Left hindlimb (tissue), 1 donor: Measurements from ENCODE around the gene PTS.

Source experiments
- DNase-seq: peaks from one replicate; pipeline ENCODE4 v3.0.0-alpha.2; 2018

PTS gene

DNA sequence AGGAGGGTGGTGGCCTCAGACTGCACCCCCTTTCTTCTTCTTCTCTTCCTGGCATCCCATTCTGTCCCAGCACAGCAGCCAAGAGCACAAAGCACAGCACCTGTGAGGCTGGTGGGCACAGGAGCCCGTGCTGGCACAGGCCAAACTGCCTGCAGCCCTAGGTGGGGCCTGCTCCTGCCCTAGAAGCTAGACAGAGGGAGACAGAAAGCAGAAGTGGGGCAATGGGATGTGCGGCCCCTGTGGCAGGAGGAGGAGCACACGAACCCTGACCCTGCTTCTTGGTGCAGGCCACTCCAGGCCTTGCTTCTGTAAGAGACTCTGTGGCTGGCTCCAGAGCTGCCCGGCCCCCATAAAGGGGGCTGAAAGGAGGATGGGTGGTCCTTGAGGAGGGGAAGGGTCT lies 3.9 kb upstream of the PTS start:
- no peak for DNase-seq

- no peak for DNase-seq
Observed at GRCh38 chr11:112223121-112223520, 3.1 kb upstream of the PTS start.

- DNase-seq: no peak
Observed at GRCh38 chr11:112223754-112224532, 2.3 kb upstream of the PTS start.

DNA sequence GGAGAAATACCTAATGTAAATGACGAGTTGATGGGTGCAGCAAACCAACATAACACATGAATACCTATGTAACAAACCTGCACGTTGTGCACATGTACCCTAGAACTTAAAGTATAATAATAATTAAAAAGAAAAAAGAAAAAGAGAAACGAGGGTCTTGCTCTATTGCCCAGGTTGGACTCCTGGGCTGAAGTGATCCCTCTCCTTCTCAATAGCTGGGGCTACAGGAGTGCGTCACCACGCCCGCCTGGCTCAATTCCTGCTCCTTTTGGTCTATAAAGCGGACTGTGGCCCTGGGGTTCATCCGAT lies 521 bp upstream of the PTS start:
- DNase-seq: no peak

GRCh38 chr11:112226831-112227401 lies 688 bp downstream of the PTS start:
- no peak for DNase-seq

GRCh38 chr11:112227471-112227870 lies 1.2 kb downstream of the PTS start:
- DNase-seq: no peak

DNA sequence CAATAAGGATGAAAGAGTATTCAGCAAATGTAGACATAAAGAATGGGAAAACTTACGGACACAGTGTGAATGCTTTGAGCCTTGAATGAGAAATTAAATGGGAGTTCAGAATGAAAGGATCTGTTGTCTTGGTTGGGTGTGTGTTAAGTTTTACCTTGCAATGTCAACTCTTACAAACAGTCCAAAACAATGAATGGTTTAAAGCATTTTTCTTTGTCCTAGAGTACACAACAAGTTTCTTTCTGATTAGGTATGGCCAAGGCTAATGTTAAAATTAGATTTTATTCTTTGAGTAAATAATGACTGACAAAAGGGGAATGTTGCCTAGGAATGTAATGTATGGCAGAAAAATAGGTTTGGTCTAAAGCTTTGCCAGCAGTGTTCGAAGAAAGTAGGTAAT lies 2.5 kb downstream of the PTS start:
- no peak for DNase-seq

- DNase-seq: no peak
Observed at GRCh38 chr11:112229159-112229558, 2.9 kb downstream of the PTS start.

DNA sequence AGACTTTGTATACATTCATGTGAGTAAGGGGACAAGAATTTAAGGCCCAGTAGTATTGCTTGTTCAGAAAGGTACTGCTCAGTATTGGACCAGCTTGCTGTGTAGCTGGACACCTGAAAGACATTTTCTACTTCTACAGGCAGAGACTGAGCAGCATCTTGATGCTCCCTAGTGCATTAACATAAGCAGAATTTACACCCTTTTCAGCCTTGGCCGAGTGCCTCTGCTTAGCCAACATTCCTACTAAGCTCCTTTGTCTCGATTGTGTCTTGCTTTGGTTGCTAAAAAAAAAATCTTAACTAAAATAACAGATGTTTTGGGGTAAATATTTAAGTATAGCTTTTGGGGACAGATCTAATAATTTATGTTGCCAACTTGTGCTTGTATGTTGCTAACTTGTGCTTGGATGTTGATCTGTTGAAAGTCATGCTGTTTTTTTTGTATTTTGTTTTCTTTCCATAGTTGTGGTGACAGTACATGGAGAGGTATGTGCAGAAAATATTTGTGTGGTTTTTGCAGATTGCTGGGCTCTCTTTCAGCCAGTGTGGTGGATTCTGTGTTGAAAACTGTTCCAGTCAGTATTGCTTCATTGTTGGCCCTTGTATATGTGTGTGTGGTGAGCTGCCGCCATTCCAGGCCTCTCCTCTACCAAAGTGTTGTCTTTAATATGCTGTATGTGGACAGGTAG lies 3.7 kb downstream of the PTS start:
- no peak for DNase-seq

DNA sequence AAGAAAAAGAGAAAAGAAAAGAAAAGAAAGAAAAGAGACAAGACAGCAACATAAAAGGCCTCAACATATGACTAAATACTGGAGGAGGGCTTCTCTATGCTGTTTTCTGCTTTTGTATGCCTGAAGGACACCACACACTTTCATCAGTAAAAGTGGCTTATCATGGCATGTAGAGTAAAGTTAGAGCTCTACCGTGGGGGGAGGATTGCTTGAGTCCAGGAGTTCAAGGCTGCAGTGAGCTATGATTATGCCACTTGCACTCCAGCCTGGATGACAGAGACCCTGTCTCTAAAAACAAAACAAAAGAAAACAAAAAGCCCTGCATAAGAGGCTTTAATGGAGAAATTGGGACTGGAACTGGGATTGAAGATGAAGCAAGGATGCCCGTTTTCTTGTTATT lies 5.7 kb downstream of the PTS start:
- DNase-seq: no peak

DNA sequence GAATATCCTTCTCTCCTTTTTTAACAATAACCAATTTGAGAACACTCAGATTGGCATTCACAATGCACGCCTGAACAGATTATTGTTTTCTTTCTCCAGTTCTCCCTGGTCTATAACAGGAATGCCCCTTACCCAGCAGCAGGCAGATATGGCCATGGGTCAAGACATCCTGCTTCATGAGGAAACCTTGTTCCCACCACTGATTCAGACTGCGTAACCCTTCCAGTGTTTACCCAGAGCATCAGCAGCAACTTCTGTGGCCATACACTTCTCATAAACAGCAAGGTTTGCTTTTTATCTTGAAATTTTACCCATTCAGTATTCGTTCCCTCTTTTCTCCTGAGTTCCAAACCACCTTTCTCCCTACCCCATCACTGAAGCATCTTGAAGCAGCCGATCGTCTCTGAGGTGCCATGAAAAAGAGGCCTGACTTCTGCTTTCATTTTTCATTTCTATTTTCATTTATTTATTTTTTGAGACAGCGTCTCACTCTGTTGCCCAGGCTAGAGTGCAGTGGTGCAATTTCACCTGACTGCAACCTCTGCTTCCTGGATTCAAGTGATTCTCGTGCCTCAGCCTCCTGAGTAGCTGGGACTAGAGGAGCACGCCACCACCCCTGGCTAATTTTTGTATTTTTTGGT lies 9.6 kb downstream of the PTS start:
- DNase-seq: no peak

DNA sequence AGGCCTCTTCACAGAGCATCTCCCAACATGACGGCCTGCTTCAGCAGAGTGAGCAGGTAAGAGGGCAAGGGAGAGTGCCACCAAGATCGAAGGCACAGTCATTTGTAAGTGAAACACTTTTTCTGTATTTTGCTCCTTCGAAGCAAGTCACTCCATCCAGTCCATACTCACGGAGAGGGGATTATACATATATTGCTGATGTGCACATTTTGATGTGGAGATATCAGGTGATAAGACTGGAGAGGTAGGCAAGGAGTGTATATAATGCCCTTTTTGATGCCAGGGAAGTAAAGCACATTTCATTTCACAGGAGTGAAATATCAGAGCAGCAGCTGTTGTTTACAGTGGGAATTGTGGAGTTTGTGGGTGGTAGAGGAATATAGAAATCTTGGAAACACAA lies 11.2 kb downstream of the PTS start:
- no peak for DNase-seq

- DNase-seq: no peak
Observed at GRCh38 chr11:112238041-112238440, 11.8 kb downstream of the PTS start.

DNA sequence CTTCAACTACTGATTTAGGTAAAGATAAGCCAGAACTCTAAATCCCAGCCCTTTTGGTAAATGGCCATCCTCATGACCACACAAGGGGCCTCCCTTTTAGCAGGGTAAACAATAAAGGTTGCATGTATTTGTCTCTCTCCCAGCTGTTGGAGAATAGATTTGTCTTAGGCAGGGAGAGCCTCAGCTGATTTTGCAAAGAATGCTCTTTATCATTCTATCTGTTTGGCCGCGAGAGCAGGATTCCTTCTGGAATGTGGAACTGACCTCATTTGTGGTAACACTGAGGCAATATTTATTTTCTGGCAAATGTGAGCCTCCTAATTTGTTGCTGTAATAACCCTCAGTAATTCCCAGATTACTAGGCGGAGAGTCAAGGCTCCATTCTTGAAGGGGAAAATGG lies 15.3 kb downstream of the PTS start:
- DNase-seq: no peak

DNA sequence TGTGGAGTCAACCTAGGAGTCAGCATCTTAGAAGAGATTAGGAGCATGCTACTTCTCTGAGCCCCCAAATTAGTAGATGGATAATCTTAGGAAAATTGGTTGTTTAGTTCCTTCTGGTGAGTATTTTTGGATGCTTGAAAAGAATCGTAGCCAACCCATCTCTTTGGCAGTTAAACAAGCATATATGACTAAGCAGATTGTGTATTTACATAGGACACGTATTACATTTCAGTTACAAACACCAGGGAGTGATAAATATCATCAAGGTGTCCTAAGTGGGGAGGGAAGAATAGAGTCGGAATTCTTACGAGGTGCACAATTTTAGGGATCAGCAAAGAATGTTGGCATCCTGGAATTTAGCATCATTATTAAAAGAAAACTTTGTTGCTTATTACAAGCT lies 21.0 kb downstream of the PTS start:
- DNase-seq: no peak

DNA sequence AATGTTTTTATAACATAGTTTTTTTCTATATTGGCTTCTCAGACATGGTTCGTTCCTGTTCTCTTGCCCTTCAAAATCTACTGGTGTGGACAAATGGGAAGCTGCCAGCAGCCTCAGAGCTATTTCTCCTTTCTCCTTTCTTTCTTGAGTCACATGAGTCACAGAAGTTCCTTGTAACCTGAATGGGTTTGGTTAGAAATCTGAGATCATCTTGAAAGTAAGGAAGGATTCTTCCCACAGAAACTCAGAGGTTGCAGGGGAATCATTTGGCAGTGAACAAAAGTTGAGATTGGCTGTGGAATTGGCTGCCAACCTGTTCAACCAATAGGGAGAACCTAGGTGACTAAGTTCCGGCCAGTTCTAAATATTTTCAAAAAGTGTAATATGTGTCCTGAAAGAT lies 22.0 kb downstream of the PTS start:
- no peak for DNase-seq

DNA sequence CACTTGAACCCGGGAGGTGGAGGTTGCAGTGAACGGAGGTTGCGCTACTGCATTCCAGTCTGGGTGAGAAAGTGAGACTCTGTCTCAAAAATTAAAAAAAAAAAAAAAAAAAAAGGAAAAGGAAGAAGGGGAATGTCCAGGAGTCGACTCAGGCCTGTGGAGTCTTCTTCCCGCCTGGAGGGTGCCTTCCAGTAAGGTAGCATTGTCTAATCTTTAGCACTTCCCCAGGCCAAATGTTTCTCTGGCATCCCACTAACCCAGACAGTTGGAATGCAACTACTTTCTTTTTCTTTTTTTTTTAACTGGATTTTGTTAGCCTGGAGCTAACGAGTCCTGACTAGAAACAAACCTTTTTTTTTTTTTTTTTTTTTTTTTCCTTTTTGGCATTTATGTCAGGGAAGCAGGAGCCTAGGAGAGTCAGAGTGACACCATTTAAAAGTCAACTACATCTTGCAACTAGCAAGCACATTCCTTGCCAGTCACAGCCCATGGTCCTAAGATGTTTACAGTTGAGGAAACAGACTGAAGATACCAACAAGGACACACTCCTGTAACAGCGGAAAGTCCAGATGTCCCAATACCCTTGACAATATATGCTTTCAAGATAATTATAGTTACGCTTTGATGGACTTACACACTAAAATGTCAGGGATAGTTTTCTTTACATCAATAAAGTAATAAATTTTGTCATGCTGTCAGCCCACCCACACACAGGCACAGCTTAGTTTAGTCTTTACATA lies 23.8 kb downstream of the PTS start:
- no peak for DNase-seq

DNA sequence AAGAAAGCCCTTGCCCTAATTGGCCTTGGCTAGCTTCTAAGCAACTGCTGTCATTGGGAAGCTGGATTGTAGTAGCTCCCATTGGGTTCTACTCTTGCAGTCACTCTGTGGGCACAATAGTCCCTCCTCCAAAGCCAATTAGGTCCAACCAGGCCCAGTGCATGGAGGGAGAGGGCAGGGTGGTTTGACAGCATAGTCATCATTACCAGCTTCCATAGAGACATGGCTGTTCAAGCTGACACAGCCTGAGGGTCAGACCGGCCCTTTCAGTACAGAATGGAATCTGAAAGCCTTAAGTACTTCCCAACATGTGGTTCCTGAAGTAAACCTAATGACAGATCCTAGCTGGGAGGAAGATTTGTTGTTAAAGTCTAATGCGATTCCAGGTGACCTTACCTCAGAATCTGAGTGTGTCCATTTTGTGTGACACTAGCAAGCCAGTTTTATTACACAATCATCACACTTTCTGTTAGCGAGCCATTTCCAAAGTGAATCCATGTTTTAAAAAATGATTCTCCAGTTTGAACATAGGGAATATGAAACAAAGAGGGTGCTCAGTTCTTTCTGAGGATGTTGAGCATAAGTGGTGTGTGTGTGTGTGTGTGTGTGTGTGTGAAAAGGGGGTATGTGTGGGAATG lies 27.5 kb downstream of the PTS start:
- DNase-seq: no peak

DNA sequence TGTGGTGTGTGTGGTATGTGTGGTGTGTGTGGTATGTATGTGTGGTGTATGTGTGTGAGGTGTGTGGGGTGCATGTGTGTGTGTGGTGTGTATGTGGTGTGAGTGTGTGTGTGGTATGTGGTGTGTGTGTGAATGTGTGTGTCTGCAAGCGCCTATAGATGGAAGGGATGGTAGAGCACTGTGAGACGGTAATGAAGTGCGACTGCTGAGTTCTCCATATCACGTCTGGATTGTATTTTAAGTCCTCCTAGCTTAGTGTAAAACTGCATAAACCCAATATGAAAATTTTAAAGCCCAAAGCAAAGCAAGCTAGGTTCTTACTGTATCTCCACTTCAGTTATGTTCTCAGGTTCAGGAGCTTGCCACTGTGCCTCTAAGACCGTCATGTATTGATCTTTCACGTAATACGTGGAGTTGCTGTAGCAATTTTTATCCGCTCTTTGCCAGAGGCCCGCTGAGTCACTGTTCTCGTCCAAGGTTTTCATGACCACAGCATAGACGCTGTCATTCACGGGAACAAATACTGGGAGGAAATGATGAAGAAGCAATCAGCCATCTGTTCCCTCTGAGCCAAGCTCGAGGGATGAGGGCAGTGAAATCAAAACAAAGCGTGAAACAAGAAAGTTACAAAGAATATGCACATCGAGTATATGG lies 29.0 kb downstream of the PTS start:
- DNase-seq: no peak

DNA sequence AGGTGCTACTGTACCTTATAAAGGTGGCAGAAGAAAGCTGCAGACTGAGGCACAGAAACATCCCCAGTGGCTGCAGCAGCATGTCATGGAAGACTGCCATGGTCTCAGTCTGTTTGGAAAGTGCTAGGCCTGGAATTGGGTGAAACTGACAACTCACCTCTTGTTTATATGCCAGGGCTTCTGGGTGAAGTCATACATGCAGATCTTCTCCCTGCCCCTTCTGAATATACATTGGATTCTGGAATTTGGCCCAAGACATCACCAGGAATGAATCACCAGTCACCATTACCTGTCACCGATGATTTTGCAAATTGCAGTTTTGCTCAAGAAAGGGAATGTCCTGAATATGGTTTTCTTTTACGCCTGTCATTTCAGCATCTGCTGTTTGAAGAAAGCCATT lies 34.3 kb downstream of the PTS start, which contains the start of gene PLET1:
TSS of gene PLET1 (minus strand) at position 371 of the 400 bp plus-strand sequence. CDS start at position 100, 271 bp downstream.
- no peak for DNase-seq

DNA sequence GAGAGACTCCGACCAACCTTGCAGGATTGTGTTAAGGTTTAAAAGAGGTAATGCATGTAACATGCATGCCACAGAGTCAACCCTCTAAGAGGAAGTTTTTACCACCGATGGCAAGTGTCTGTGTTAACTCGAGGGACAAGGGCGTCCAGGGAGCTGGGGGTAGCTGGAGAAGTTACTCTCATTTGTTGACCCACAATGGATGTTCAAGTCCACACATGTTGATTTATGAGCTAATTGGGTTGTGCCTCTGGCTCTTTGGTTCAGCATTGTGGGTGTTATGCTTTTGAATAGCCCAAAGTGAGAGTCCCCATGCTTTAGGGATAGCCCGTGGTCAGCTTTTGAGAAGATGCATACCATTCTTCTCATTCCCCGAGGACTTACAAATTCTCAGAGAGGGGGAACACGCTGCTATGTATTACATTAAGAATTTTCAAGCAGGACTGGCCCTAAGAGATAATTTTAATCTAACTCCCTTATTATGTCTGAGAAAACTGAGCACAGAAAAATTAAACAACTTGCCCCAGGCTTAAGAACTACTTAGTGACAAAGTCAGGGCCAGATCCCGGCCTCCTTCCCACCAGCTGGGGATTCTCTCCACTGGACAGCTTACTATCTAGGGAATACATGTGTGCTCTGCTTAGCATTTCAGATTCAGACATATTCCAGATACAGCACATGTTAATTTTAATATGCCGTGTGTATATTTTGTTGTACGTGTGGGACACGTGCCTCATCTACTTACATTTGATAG lies 39.6 kb downstream of the PTS start:
- no peak for DNase-seq
